GM19099 (cell line): ENCODE measurements around the gene SLC35G1.

Source experiments
- POLR2A ChIP-seq: IDR thresholded peaks from 3 replicates; pipeline ENCODE4 v1.6.1; 2011; ENCODE audit warnings: low read depth; ENCODE audit not compliant: insufficient read length; ENCODE audit errors: extremely low read depth

The SLC35G1 gene

GRCh38 chr10:93872375-93873158 is 21.2 kb upstream of the SLC35G1 start:
- TF ChIP-seq POLR2A = no peak

DNA sequence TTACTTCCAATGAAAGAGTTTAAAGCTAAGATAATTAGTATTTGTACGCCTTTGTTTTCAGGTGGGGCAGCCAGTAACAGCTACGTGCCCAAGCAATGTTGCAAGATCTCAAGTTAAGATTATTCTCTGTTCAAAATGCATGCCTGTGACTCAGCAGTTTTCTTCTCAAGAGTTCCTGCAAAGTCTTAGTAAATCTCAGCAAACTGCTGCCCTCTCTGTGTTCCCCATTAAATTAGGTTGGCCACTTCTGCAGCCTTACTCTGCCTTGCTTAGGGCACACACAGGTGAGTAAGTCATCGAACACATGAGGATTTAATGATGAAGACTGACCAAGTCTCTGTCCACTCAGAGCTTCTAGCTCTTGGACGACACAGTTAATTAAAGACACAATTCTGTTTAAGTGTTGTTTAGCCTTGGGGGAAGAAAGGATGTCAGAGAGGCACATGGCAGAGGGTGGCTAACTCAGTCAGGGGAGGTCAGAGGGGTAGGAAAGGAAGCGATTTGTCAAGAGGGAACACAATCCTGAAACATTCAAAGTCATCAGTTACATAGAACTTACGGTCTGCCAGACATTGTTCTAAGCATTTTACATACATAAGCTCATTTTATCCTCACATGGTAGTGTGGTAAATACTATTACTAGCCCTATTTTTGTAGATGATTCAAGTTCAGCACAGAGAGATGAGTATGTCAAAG is 20.2 kb upstream of the SLC35G1 start:
- TF ChIP-seq POLR2A = no peak

DNA sequence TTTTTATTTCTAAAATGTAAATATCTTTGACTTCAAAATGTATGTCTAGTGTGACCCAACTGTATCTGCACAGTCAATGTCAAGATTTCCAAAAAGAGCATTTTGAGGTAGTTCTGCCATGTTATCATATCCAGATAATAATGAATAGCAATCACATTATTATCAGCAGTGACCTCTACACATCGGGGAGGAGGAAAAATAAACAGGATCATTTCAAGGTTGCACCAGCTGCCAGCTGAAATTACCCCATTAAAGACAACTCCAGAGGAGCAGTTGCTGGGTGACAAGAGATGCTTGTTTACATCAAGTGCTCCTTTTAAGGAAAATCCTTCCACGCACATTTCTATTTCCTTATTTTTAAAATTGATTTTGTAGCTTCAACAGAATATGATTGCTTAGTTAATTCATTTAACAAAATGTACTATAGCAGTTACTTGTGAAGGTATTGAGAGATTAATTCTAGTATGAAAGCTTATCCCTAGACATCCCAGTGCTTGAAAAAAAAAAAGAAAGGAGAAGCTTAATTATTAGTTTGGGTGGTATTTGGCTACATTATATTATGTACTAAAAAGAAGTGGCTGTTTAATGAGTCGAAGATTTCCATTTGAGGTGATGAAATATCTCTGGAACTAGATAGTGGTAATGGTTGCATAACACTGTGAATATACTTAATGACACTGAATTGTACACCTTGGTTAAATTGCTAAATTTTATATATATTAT is 19.3 kb upstream of the SLC35G1 start:
- no peak for TF ChIP-seq POLR2A

DNA sequence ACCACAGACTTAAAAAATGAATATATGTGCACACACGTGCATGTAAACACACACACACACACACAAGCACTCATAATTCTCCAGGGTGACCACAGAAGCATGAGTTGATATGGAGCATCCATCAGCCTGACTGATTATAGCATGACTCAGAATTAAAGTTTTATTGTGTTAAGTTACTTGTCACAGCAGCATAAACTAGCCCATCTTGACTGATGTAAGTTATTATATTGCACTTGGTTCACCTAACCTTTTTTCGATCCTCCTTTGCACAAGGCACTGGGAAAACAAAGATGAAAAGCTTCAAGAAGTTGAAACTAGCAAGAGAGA is 18.8 kb upstream of the SLC35G1 start:
- TF ChIP-seq POLR2A = no peak

- TF ChIP-seq POLR2A = no peak
Measured at GRCh38 chr10:93876381-93876780, 17.4 kb upstream of the SLC35G1 start.

- no peak for TF ChIP-seq POLR2A
Measured at GRCh38 chr10:93879273-93879672, 14.5 kb upstream of the SLC35G1 start.

DNA sequence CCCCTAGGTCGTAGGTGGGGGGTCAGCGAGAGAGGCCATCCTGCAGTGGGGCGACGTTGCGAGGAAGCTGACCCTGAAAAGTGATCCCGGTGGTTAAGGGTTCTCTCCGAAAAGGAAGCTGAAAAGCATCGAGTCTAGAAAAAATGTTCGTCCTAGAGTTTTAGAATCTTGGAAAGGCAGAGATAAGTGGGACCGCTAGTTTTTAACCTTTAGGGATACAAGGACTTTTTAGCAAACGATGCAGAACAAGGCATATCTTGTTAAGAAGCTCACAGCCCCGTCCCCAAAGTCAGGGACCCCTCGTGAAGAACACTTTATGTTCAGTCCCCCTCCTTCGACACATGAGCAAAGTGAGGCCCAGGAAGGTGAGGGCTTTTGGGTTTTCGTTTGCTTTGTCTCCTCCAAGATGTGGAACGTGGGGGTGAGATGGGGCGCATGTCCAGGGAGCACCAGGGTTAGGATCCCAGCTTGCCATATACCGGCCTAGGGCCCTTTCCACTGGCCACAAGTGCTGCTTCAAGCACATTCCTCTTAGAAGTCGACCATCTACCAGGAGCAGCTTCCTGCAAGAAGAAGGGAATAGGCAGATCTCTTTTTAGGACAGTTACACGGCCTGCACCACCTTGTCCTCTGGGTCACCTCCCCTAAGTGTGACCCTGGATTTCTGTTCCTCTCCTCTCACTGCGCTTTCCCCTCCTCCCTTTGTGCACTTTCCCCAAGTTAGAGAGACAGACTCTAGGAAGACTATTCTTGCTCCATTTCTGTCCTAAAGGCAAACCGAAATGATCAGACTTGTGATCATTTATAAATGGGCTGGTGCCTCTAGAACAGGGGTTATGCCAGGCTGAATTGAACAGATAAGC is 969 bp downstream of the SLC35G1 start:
- no peak for TF ChIP-seq POLR2A

DNA sequence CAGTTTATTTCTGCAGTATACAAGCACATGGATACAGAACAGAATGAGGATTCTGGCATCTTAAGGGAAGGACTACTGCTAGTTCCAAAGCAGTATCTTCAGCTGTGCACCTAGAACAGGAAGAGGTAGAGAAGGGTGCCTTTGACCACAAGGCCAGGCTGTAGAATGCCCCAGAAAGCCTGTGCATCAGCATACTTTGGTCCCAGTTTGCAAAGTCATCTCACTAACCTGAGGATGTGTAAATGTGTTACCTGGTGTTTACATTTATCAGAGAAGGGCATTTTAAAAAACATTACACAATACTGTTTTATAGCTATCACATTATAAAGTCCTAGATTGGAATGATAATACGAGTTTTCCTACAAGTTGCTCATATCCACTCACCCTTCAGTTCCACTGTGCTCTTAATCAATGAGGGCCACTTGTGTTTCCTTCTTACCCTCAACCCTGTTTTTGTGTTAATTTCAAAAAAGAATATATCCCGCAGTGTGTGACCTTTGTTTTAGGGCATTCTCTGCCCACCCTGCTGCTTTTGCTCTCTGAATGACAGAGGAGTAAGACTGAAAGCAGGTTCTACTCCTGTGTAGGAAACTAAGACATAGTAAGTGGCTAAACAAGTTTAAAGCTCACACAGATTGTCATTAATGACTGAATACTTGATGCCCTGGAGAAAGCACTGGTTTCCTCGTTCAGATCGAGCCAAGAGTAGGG is 3.4 kb downstream of the SLC35G1 start:
- no peak for TF ChIP-seq POLR2A

DNA sequence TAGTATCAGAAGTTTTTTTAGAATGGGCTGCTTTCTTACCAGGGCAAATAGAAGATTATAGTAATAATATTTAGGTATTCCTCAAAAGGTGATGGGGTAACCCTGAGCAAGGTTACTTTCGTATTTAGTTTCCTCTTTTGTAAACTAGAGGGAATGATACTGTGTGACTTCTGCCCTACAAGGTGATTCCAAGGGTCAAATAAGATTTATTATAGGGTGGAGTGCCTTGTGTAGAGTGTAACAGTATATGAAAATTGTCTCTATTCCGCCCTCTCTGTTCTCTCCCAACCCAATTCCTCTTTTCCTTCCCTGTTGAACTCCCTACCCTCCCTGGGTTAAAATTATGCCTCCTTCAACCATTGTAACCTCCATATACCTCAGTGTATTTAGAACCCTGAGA is 5.3 kb downstream of the SLC35G1 start:
- TF ChIP-seq POLR2A = no peak

- no peak for TF ChIP-seq POLR2A
Measured at GRCh38 chr10:93903051-93903450, 9.3 kb downstream of the SLC35G1 start.

DNA sequence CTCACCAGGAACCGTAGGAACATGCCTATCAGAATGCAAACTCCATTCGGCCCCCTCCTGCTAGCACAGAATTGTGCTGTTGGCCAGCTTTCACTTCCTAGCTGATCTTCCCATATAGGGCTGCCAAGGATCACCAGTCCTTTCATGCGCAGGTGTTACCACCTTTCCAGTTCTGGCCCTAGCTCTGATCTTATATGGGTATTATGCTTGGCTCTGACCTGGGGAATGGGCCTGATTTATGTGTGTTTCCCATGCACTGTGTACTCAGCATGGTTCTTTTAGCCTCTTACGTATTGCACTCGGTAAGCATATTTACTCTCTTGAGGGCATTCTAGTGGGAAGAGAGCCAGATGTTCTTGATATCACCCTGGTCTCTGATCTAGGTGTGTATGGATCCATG is 11.1 kb downstream of the SLC35G1 start:
- no peak for TF ChIP-seq POLR2A

DNA sequence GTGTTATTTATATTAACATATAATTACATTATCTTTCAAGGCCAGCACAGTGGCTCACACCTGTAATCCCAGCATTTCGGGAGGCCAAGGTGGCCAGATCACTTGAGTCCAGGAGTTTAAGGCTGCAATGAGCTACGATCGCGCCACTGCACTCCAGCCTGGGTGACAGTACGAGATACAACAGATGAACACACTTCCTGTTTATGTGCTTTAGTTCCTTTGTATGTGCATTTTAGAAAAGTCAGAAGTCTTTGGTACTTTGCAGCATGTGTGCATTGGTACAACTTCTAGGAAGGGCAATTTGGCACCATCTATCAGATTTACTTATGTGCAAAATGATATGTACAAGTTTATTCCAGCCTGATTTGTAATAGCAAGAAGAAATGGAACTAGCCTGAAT is 13.3 kb downstream of the SLC35G1 start:
- TF ChIP-seq POLR2A = no peak

GRCh38 chr10:93911866-93912265 is 18.1 kb downstream of the SLC35G1 start:
- no peak for TF ChIP-seq POLR2A

GRCh38 chr10:93912444-93912843 is 18.7 kb downstream of the SLC35G1 start:
- no peak for TF ChIP-seq POLR2A

GRCh38 chr10:93913706-93914105 is 19.9 kb downstream of the SLC35G1 start:
- no peak for TF ChIP-seq POLR2A

DNA sequence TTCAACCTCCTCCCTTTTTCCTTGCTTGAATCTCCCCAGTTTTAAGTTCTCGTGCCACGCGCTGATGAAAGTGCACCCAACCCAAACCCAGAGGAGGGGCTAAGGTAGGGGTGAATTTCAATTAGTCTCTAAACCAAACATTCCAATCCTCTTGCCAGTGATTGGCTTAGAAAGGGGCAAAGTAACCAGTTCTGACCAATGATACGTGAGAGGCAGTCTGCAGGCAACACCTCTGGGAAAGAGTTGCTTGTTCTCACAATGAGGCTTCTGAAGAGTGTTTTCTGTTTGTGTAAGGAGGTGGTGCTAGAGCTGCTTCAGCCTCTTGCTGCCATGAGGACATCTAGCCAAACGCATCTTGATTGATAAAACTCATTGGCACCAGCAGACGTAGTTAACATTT is 21.8 kb downstream of the SLC35G1 start:
- no peak for TF ChIP-seq POLR2A
